Colon (tissue), 2 donors: ENCODE results near the gene VTN.
"Not testable (repeated sequence)": the region's sequence is repeated elsewhere in the genome, so short reads cannot be mapped to it uniquely, and the experiment has no call there.

Experiments used
- FAIRE-seq: peaks from 2 replicates; lab custom pipeline; 2012; peaks lifted over from hg19 to GRCh38; lab: Jason Lieb, UNC
- donor health status: control.
- donor health status: control.

The VTN gene

DNA sequence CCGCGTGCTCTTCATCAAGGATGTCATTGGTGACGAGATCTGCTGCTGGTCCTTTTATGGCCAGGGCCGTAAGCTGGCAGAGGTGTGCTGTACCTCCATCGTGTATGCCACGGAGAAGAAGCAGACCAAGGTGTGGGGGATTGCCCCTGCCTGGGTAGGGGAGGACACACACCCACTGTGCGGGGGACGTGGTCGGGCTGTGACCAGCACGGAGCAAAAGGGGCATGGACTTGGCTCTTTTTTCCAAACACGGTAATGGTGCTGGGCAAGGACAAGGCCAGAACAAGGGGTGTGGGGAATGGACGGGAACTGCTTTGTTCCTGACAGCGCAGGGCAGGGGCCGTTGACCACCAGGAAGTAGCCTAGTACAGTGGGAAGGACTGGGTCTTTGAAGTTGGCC, 27.8 kb downstream of the VTN start:
- FAIRE-seq: no peak

DNA sequence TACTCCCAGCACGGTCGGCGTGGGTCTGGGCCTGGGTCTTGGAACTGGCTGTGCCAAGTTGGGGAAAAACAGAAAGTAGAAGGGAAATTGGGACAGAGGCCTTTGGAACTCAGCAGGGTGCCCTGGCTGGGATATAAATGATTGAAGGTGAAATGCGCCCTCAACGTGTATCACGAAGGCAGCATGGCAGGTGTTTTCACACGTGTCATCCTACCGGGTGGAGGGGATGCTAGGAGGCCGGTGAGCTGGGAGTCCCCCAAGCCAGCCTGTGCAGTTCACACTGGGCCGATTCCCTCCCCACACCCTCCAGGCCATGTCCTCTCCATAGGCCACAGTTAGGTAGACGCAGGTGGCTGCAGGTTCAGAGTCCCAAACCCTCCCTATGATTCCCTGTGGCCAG, 28.6 kb downstream of the VTN start:
- no peak for FAIRE-seq

DNA sequence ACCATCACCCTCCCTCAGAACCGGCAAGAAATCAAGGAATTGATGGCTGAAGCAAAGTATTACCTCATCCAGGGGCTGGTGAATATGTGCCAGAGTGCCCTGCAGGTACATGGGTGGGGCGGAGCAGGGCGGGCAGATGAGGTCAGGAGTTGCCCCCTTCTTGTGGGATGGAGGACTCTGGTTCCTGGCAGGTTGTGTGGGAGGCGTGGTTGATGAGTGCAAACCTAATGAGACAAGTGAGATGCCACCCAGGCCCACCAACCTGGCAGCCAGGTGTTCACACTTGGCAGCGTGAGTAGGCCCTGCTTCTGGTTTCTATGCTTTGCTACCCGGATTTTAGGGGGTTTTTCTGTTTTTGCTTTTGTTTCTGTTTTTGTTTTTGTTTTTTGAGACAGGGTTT, 29.7 kb downstream of the VTN start:
- no peak for FAIRE-seq

DNA sequence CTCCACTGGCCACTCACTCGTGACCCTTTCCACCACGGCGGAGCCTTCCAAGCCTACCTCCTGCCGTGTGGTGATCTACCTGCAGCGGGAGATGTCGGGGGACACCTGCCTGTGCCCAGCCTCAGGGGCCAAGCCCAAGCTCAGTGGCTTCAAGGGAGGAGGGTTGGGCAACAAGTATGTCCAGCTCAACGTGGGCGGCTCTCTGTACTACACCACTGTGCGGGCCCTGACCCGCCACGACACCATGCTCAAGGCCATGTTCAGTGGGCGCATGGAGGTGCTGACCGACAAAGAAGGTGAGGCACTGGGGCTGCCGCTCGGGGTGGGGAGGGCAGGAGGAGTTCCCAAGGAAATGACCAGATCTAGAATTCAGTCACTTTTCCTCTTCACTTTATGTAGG, 30.7 kb downstream of the VTN start:
- no peak for FAIRE-seq

DNA sequence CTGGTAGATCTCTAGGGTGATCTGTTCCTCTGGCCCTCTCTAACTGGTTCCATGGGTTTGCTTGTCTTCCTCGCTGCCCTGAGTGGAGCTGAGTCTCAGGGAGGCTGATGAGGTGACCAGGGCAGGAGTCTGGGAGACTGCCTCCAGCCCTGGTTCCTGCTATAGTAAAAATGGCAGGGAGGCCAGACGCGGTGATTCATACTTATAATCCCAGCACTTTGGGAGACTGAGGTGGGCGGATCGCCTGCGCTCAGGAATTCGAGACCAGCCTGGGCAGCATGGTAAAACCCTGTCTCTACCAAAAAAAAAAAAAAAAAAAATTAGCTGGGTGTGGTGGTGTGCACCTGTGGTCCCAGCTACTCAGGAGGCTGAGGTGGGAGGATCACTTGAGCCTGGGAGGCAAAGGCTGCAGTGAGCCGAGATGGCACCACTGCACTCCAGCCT, 31.3 kb downstream of the VTN start:
- not testable (repeated sequence) for FAIRE-seq

DNA sequence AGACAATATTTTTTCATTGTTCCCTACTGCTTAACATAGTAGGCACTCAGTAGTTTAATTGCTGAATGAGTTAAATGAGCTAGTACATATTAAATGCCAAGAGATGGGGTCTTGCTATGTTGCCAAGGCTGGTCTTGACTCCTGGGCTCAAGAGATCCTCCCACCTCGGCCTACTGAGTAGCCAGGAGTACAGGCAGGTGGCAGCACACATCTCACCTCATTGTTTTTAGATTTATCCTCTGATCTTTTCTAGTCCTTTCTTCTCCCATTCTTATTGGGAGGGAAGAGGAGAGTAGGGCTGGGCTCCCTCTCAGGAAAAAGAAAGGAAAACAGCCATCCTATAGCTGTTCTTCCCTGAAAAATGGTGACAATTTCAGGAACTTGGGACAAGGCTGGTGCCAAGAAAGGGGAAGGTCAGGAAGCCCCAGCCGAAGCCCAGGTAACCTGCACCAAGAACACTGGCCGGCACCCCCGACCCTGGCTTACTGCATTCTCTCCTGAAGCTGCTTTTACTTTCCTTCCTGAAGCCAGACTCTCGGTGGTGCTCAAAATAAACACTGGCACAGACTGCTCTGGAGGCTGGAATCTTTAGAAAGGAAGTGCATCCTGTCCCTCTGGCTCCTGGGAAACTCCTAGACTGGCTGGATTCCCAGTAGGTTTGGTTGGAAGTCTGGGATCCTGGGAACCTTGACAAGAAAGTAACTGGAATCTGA, 31.9 kb downstream of the VTN start:
- FAIRE-seq: no peak

DNA sequence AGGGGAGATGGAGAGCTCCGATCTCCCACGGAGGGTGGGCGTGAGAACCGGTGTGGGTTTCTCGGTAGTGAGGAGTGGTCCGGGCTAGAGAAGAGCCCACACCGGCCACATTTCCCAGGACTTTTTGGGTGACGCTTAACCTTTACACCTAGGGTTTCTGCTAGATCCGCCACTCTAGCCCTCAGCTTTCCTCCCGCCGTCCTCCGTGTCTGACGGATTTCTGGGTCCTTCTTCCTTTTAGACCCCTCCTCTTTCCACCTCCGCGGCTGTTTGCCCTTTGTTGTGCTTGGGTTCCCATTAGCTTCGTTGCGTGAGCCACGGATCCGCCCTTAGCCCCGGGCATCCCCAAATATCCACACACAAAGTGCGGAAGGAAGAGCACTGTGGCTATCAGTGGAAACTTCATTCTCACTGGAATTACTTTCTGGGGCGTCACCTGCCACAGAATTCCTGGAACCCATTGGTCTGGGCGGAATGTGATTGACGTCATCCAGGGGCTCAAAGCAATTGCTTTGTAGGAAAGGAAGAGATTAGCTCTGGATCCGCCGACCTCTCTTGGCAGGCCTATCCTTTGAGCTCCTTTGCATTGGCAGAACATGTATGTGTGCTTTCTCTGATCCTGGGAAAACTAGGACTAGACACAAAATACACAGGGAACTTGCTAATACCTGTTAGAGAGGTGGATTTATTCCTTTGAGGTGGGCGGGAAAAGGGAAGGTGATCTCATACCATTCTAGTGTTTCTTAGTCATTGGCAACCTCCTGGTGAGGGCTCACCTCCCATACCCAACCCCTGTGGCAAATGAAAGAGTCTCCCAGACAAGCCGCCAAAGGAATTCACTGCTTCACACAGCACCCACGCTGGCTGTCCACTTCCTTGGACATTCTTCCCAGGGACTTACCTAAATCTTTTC, 33.9 kb downstream of the VTN start:
- FAIRE-seq: no peak

DNA sequence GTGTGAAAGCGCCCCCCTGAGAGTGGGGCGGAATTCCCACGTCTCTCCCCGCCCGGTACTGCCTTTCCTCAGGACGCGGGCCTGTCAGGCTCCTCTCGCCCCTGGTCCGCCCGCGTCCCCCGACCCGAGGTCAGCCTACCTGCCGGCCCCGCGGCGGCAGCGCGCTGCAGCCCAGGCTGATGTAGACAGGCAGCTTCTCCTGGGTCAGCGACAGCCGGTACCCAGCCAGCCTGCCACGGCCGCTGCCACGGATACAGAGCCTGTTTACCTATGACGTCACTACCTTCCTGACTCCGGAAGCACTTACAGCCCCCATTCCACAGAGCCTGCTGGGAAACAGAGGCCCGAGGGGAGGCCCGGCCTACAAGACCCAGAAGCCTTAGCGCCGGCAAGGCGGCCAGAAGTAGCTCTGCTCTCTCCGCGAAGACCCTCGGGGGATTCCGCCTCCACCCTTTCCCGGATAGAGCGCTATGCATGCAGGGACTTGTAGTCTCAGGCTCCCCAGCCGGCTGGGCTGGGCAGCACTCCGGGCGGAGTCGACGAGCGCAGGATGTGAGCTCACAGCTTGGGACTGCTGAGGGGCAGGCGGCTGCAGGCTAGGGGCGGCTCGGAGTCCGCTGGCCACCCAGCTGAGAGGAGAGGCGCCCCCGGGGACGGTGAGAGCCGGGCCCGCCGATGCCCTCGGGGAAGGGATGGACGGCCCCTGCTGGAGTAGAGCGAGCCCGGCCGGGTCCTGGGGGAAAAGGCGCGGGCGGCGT, 34.7 kb downstream of the VTN start, which contains the start of the genes IFT20 and TNFAIP1:
Gene IFT20 (minus strand): TSS at position 272 of the 758 bp plus-strand sequence. CDS start 3,487 bp downstream, outside the sequence.
Gene TNFAIP1 (plus strand): TSS at position 561 of the 758 bp plus-strand sequence. CDS start 3,761 bp downstream, outside the sequence.
- FAIRE-seq: peak; percentile 93

DNA sequence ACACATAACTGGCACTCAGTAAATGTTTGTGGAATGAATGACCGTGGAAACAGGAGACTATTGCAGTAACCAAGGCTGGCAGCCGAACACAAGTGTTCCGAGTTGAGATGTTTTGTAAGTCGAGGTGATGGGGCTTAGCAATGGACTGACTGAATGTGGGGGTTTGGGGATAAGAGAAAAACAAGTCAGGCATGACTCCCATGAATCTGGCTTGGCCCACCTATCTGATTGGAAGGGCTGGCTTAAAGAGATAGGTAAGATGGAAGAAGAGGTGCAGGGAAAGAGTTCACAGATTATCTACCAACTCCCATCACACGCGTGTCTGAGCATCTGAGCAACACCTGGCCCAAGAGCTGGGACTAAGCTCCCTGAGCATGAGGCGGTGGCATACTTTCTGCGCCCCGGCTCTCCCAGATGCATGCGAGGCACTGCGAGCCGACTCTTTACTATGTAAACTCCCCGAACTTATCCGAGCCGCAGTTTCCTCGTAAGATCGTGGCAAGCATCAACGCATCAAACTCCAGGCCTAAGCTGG, 35.4 kb downstream of the VTN start:
- no peak for FAIRE-seq

DNA sequence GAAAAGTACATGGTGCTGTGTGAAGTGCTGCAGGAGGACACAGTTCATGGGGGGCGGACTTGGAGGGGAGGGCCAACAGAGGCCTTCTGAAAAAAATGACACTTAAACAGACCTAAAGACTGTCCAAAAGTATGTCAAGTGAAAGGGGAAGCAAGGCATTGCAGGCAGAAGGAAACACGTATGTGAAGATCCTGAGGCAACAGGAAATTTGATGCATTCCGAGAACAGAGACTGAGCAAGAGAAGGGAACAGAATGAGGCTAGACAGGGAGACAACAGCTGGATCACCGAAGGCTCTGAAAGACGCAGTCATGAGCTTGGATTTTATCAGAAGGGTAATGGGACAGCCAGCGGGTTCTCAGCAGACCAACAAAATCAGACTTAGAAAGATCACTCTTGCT, 35.9 kb downstream of the VTN start:
- FAIRE-seq: no peak

DNA sequence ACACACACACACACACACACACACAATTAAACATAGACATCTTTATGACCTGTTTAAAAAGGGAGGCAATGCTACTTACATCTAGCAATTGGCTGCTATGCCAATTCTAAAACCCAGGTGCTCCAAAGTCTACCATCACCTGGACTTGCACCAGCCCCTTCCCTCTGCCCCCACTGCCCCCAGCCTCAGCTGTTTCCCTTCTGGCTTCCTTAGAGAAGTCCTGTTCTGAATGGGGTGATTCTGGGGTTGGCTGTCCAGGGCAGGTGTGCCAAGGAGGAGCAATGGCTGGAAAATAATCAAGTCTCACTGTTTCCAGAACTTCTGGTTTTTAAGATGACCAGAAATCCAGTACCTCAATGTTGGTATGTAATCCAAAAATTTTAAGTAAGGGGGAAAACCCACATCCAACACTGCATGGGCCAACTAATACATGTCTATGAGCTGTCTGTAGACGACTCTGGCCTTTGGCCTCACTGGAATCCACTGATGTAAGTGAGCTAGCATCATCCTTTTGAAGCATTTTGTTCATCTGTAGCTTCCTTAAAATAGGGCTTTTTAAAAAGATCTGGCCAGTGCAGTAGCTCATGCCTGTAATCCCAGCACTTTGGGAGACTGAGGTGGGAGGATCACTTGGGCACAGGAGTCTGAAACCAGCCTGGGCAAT, 36.9 kb downstream of the VTN start:
- no peak for FAIRE-seq

DNA sequence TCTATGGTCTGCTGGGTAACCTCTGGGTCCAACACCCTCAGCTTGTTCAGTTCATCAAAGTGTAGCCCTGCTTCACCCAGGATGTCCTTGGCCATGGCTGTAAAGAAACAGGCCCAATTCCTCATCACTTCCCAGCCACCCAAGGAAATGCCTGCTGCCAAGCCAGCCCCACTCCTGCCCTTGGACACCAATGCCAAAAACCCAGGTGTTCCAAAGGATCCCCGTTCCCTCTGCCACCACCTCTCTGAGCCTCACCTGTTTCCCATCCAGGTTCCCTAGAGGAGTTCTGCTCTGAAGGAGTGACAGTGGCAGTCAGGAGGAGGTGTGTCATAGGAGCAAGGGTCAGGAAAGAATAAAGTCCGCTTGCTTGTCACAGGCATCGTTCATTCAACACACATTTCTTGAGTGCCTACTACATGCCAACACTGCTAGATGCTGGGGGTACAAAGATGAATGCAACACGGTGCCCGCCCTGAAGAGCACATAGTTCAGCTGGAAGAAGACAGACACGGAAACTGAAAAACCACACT, 38.2 kb downstream of the VTN start:
- no peak for FAIRE-seq

DNA sequence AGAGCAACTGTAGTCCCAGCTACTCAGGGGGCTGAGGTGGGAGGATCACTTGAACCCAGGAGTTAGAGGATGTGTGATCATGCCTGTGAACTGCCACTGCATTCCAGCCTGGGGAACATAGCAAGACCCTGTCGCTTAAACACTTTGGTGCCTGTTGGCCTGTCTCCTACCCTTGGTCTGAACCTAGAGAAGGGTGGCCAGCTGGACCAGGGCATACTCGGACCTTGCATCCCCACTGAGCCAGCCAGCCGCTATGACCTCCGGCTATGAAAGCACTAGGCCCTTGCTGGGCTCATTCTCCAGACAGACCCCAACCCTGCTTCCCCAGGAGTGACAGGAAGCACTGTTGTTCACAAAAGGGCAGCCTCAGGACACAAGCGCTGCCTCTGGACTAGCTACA, 39.4 kb downstream of the VTN start:
- no peak for FAIRE-seq

DNA sequence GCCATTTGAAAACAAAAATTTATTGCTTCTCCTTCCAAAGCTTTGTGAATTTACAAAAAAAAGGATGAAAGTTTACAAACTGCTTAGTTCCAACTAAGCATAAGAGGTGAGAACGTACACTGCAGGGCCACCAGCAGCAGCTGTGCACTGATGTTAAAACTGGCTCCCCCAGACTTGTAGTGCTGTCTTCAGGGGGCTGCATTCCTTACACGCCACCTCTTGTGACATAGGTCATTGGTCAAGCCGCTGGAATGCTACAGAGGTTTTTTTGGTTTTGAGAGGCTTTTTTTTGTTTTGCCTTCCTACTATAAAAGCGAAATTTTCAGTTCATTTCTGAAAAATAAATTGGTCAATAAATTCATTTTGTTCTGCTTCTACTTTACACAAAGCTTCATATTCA, 41.8 kb downstream of the VTN start:
- FAIRE-seq: no peak

DNA sequence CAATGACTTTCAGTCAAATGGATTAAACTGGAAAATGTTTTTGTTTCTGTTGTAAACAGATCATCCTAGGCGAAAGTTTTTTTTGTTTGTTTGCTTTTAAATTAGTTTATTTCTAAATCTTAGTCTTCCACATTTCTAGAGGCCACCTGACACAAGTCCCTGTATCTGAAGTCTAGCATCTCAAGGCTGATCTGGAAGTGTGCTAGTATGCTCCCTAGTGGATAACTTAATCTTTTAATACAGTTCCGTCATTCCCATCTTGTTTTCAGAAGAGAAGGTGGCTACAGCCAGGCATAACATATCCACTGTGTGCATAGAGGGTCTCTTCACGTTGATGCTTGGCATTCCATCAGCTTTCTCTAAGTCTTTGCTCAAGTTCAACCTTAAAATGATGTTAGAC, 42.4 kb downstream of the VTN start:
- no peak for FAIRE-seq

DNA sequence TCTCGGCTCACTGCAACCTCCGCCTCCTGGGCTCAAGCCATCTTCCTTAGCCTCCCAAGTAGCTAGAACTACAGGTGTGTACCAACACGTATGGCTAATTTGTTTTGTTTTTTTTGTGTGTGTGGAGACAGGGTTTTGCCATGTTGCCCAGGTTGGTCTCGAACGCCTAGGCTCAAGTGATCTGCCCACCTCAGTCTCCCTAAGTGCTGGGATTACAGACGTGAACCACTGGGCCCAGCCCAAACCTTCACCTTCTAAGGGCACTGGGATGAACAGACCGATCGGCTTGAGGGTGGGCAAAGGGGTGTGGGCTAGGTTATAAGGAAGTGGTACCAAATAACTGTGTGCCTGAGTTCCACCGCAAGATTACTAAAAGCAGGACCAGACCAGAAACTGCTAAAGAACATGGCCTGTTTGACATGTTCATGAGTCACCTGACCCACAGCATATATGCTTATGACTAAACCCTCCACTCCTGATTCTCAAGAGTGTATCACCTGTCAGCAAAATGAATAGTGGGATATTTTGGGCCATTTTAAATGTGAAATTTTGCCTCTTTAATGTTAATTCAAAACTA, 43.0 kb downstream of the VTN start:
- FAIRE-seq: no peak

DNA sequence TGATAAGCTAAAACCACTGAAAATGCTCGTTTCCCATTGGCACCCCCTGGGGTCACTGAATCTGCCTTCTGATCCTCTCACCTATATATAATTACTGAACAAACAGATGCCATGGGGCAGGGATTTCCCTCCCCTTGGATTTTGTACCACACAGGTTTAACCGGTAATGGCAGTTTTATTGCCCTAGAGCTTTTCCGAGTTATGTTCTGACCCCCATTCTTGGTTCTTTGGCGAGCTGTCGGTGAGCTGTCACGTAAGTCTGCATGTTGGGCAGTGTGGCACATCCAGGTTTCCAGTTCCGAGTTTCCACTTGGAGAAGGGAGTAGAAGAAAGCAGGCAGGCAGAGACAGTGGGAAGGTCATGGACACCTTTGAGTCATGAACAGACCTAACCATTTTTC, 44.0 kb downstream of the VTN start:
- FAIRE-seq: no peak

DNA sequence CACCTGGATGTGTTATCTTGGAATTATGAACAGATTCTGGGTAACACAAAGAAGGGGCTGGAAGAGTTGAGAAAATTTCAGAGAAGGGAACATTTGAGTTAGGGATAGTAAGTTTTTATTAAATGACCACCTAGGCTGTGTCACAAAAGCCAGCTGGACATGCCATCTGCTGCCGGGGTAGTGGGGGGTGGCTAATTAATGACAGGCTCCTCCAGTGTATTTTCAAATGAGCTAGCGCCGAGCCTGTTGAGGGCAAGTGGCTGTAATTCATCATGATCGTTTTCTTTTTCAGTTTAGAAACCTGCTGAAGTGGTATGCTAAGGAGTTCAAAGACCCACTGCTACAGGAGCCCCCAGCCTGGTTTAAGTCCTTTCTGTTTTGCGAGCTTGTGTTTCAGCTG, 44.9 kb downstream of the VTN start:
- no peak for FAIRE-seq

DNA sequence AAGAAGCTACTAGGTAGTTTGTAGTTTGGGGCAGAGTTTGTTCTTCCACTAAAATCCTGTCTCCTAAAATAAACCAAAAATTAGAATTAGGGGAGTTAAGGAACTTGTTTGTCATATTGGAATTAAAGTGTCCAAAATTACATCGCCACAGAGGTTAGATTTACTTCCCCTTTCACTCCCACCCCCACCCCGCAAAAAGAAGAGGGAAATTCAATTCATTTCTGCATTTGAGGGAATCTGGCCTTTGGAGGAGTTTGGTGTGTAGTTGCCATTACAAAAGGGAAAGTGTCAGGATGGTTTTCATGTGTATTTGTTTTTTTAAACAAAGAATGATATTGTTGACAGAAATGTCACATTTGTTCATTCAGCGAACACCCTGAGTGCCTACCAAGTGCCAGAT, 45.3 kb downstream of the VTN start:
- no peak for FAIRE-seq

DNA sequence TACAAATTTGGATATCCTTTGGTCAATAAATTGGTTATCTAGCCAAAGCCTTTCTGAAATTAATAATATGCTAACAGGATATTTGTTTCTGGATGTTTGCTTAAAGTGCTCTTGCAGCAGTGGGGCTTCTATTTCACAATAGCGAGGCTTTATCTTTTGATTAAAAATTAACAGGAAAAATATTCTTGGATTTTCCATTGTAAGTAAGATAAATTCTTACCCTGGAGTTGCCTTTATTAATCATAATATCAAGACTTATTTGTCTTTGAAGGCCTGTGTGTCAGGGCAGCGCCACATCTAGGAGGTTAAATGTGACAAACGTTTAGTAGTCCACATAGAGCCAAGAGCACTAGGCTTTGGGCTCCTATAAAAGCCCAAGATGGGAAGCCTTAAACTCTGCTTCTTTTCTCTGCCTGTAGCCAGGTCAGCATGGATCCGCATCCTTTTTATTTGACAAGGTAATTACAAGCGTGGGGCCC, 45.8 kb downstream of the VTN start:
- no peak for FAIRE-seq
